ENCODE data around the gene CCL18.

DNA sequence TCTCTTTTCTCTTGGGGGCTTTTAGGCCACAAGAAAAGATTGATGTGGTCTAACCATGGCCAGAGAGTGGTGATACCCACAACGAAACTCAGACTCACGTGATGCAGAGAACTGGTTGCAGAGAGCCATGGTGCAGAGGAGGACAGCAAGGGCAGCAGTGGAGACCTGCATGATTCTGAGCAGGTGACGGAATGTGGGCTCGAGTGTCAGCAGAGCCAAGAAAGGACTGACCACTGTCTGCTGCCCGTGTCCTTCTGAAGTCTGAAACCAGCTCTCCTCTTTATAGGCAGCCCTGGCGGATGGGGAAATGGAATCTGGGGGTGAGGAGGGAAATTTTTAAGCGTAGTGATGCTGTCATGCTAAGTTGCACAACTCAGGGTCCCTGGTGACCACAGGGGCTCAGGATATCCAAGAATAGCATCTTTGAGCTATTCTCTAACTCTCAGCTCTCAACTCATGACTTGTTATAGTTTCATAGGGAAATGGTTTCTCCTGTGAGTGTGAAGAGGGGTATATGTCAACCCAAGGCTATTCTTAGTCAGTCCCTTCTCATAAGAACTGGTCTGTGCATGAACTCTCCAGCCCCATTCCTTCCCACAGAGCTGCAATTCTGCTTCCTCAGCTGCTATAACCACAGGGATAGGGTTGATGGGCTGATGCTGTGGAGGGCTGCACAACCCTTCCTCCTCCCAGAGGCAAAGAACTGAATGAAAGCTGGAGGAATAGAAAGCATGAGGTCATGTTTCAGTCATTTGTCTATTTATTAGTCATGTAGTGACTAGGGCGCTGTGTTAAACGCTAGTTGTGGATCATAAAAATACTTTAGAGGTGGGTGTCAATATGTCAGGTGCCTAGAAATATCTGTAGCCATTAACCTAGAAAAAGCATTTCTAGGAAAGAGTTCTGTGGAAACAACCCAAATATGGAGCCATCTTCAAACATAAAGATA lies 26.1 kb downstream of the CCL18 start, which contains the start of gene CCL3:
- TF ChIP-seq, protein P1, sequence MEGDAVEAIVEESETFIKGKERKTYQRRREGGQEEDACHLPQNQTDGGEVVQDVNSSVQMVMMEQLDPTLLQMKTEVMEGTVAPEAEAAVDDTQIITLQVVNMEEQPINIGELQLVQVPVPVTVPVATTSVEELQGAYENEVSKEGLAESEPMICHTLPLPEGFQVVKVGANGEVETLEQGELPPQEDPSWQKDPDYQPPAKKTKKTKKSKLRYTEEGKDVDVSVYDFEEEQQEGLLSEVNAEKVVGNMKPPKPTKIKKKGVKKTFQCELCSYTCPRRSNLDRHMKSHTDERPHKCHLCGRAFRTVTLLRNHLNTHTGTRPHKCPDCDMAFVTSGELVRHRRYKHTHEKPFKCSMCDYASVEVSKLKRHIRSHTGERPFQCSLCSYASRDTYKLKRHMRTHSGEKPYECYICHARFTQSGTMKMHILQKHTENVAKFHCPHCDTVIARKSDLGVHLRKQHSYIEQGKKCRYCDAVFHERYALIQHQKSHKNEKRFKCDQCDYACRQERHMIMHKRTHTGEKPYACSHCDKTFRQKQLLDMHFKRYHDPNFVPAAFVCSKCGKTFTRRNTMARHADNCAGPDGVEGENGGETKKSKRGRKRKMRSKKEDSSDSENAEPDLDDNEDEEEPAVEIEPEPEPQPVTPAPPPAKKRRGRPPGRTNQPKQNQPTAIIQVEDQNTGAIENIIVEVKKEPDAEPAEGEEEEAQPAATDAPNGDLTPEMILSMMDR (conservative IDR thresholded peaks at IDR 0.05 in 1 of 2, IDR thresholded peaks at IDR 0.05 in 1 of 2; ENCODE audit: extremely low read depth in 1 of 2, insufficient read depth in 1 of 2, low read depth in 1 of 2, low read length in 2 of 2) = no peak
- TF ChIP-seq EZH2 (IDR thresholded peaks at IDR 0.05; ENCODE audit: borderline replicate concordance, low read length) = no peak

Measured in mammary epithelial cell (primary cell).